Measurements from ENCODE around the gene BOC.

The BOC gene

GRCh38 chr3:113273011-113273410, 61.7 kb downstream of the BOC start:
- DNase-seq: no peak

- no peak for DNase-seq
Measured at GRCh38 chr3:113273604-113274378, 62.4 kb downstream of the BOC start.

GRCh38 chr3:113274425-113275257, 63.3 kb downstream of the BOC start:
- no peak for DNase-seq

GRCh38 chr3:113275258-113275556, 63.9 kb downstream of the BOC start:
- DNase-seq: no peak

- no peak for DNase-seq
Measured at GRCh38 chr3:113275583-113275928, 64.2 kb downstream of the BOC start.

GRCh38 chr3:113275929-113276750, 64.8 kb downstream of the BOC start:
- no peak for DNase-seq

- no peak for DNase-seq
Measured at GRCh38 chr3:113276751-113277080, 65.4 kb downstream of the BOC start.

GRCh38 chr3:113277414-113277813, 66.1 kb downstream of the BOC start:
- DNase-seq: no peak

GRCh38 chr3:113277941-113278598, 66.7 kb downstream of the BOC start:
- DNase-seq: no peak

- DNase-seq: no peak
Measured at GRCh38 chr3:113278599-113278955, 67.2 kb downstream of the BOC start.

- DNase-seq: no peak
Measured at GRCh38 chr3:113279686-113280085, 68.3 kb downstream of the BOC start.

GRCh38 chr3:113283306-113283705, 71.9 kb downstream of the BOC start:
- no peak for DNase-seq

GRCh38 chr3:113284453-113285050, 73.2 kb downstream of the BOC start:
- no peak for DNase-seq

GRCh38 chr3:113285226-113285625, 73.9 kb downstream of the BOC start:
- no peak for DNase-seq

GRCh38 chr3:113285741-113286140, 74.4 kb downstream of the BOC start:
- DNase-seq: no peak

- no peak for DNase-seq
Measured at GRCh38 chr3:113286524-113286923, 75.2 kb downstream of the BOC start.

GRCh38 chr3:113287111-113287802, 75.9 kb downstream of the BOC start:
- DNase-seq: no peak

- DNase-seq: peak; percentile 4
Measured at GRCh38 chr3:113287803-113288648, 76.7 kb downstream of the BOC start.

- DNase-seq: no peak
Measured at GRCh38 chr3:113288881-113289280, 77.5 kb downstream of the BOC start.

GRCh38 chr3:113291572-113291971, 80.2 kb downstream of the BOC start:
- DNase-seq: no peak

- no peak for DNase-seq
Measured at GRCh38 chr3:113292933-113293332, 81.6 kb downstream of the BOC start.

All from stimulated activated naive CD4-positive, alpha-beta T cell treated with Interleukin-2 at 50 U/mL for 16 hours (primary cell).